HepG2 (cell line): ENCODE results near the gene TUBB4A. TPM values are rescaled to one million over a fixed set of nuclear protein-coding genes. Genes with fewer than 3 reads are reported as not detected.

Experiments used
- ATAD3A ChIP-seq: sonication (generic); formaldehyde crosslinking; IDR thresholded peaks from 2 replicates; pipeline ENCODE4 v1.4.0; 2020; ENCODE audit warnings: missing genetic modification reagents
- ELF4 ChIP-seq: sonication (generic); formaldehyde crosslinking; IDR thresholded peaks from 2 replicates; pipeline ENCODE4 v1.5.0; 2020; ENCODE audit warnings: missing genetic modification reagents, mild to moderate bottlenecking, moderate library complexity, borderline replicate concordance
- FLYWCH1 ChIP-seq: sonication (generic); formaldehyde crosslinking; IDR thresholded peaks from 2 replicates; pipeline ENCODE4 v1.8.1; 2023; ENCODE audit warnings: mild to moderate bottlenecking, missing genetic modification reagents
- GZF1 ChIP-seq: sonication (generic); formaldehyde crosslinking; IDR thresholded peaks from 2 replicates; pipeline ENCODE4 v1.5.1; 2020; ENCODE audit warnings: mild to moderate bottlenecking, missing genetic modification reagents
- HMG20A ChIP-seq: IDR thresholded peaks from 2 replicates; pipeline ENCODE4 v1.6.1; 2016; ENCODE audit warnings: borderline replicate concordance
- PAWR ChIP-seq: sonication (generic); formaldehyde crosslinking; IDR thresholded peaks from 2 replicates; pipeline ENCODE4 v1.4.0; 2020; ENCODE audit warnings: missing genetic modification reagents, mild to moderate bottlenecking, borderline replicate concordance
- PITX1 ChIP-seq: sonication (generic); formaldehyde crosslinking; IDR thresholded peaks from 2 replicates; pipeline ENCODE4 v1.5.1; 2020; ENCODE audit warnings: mild to moderate bottlenecking, missing genetic modification reagents
- RXRB ChIP-seq: IDR thresholded peaks from 2 replicates; pipeline ENCODE4 v1.6.1; 2016; ENCODE audit warnings: borderline replicate concordance, missing genetic modification reagents, missing compliant biosample characterization
- TCF7L2 ChIP-seq: IDR thresholded peaks from 2 replicates; pipeline ENCODE4 v1.6.1; 2011; ENCODE audit warnings: mild to moderate bottlenecking, low read depth, low read length, moderate library complexity
- ZNF160 ChIP-seq: sonication (generic); formaldehyde crosslinking; IDR thresholded peaks from 2 replicates; pipeline ENCODE4 v1.8.0; 2022; ENCODE audit warnings: mild to moderate bottlenecking, inconsistent platforms, missing genetic modification reagents
- ZNF296 ChIP-seq: sonication (generic); formaldehyde crosslinking; conservative IDR thresholded peaks from 2 replicates; pipeline ENCODE4 v1.5.0; 2020; ENCODE audit warnings: mild to moderate bottlenecking, missing genetic modification reagents
- ZNF713 ChIP-seq: sonication (generic); formaldehyde crosslinking; IDR thresholded peaks from 2 replicates; pipeline ENCODE4 v1.4.0; 2020; ENCODE audit warnings: mild to moderate bottlenecking, missing genetic modification reagents
- ZNF775 ChIP-seq: sonication (generic); formaldehyde crosslinking; IDR thresholded peaks from 2 replicates; pipeline ENCODE4 v1.4.0; 2020; ENCODE audit warnings: missing genetic modification reagents, mild to moderate bottlenecking, moderate library complexity, borderline replicate concordance
- ZSCAN30 ChIP-seq: sonication (generic); formaldehyde crosslinking; IDR thresholded peaks from 2 replicates; pipeline ENCODE4 v1.5.0; 2020; ENCODE audit warnings: mild to moderate bottlenecking, missing genetic modification reagents
- polyA plus RNA-seq, 8 experiments: library from polyadenylated mRNA; depleted of rRNA in 3 of 8; stranded (reverse) in 7 of 8; unstranded in 1 of 8; fragments of >200 nt; fragmentation: Illumina TruSeq in 4 of 8; extraction: Trizol in 4 of 8; gene quantifications; 2 replicates each; pipeline versions ENCODE4 v1.2.1 to v1.2.3, GENCODE V29; 2011 to 2016; ENCODE audit warnings: low read depth in 4 of 8, missing spikeins in 1 of 8, mixed read lengths in 1 of 8; ENCODE audit not compliant: insufficient read depth in 1 of 8
- total RNA-seq, 5 experiments: library from RNA; depleted of rRNA; stranded (reverse); fragments of >200 nt; fragmentation: Illumina TruSeq; extraction: Trizol; gene quantifications; 2 replicates each; pipeline ENCODE4 v1.2.3, GENCODE V29; 2016; ENCODE audit warnings: low read depth in 1 of 5
- TF ChIP-seq, protein P1 (sequence below): sonication (generic); IDR thresholded peaks from 2 replicates; pipeline ENCODE4 v1.6.1; 2016; ENCODE audit warnings: low read depth, borderline replicate concordance
- TF ChIP-seq, protein P2 (sequence below): sonication (generic); formaldehyde crosslinking; IDR thresholded peaks from 2 replicates; pipeline ENCODE4 v1.5.0; 2020; ENCODE audit warnings: missing genetic modification reagents, mild to moderate bottlenecking, borderline replicate concordance
- TF ChIP-seq, protein P3 (sequence below): sonication (generic); formaldehyde crosslinking; IDR thresholded peaks from 2 replicates; pipeline ENCODE4 v1.8.1; 2023; ENCODE audit warnings: mild to moderate bottlenecking, missing genetic modification reagents
- TF ChIP-seq, protein P4 (sequence below): sonication (generic); formaldehyde crosslinking; IDR thresholded peaks from 2 replicates; pipeline ENCODE4 v1.4.0; 2020; ENCODE audit warnings: missing genetic modification reagents, borderline replicate concordance
- TF ChIP-seq, protein P5 (sequence below): sonication (generic); formaldehyde crosslinking; IDR thresholded peaks from 2 replicates; pipeline ENCODE4 v1.4.0; 2020; ENCODE audit warnings: missing genetic modification reagents
- TF ChIP-seq, protein P6 (sequence below): sonication (generic); formaldehyde crosslinking; IDR thresholded peaks from 2 replicates; pipeline ENCODE4 v1.8.0; 2023; ENCODE audit warnings: mild to moderate bottlenecking, missing genetic modification reagents
- TF ChIP-seq, protein P7 (sequence below): sonication (generic); formaldehyde crosslinking; IDR thresholded peaks from 2 replicates; pipeline ENCODE4 v1.4.0; 2020; ENCODE audit warnings: mild to moderate bottlenecking, missing genetic modification reagents

The TUBB4A gene
- total and polyA plus RNA-seq, 2 of the 13 experiments (the other 11 are each of a cell fraction or from before 2014, with no cell fraction given), result not detected

DNA sequence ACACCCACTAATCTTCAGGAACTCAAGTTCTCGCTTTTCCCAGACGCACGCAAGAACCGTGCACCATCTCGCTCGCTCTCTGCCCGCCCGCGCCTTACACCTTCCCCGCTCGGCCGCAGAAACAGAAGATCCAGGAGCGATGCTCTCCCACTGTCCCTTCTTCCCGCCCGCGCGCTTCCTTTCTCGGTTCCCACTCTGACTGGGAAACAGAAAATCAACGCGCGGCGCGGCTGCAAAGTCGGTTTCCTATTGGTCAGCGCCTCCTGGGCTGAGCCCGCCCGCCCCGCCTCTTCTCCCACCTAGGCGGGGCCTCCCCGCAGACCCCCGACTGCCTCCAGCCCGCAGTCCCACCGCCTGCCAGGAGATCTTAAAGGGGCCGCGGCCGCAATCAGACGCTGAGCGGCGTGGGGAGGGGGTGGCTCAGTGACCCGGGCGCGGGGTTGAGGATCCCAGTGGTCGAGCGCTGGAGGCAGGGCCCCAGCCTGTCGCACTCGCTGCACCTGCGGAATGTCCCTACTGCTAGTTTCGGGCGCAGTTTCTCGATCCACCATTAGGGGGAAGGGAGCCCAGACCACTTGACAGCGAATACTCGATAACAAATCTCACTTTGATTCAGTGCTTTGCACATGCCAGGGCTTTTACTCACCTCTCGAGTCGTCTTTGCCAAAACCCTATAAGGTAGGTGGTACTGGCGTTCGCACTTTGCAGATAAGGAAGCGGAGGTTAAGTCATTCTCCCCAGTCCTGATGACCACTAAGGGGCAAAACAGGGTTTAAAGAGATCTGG is 41.8 kb downstream of the TUBB4A start (continued):
- TF ChIP-seq, protein P1, sequence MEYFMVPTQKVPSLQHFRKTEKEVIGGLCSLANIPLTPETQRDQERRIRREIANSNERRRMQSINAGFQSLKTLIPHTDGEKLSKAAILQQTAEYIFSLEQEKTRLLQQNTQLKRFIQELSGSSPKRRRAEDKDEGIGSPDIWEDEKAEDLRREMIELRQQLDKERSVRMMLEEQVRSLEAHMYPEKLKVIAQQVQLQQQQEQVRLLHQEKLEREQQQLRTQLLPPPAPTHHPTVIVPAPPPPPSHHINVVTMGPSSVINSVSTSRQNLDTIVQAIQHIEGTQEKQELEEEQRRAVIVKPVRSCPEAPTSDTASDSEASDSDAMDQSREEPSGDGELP, result no peak
- TF ChIP-seq RXRB (CRISPR knock-in tag) (peak; percentile 61), HMG20A (CRISPR knock-in tag) (no peak), PITX1 (CRISPR knock-in tag) (no peak; the same call in 1 of the 2 replicates), FLYWCH1 (no peak), ZNF775 (CRISPR knock-in tag) (0 out of 2 replicates have a peak, but pooled peaks have one; percentile 69), ZSCAN30 (CRISPR knock-in tag) (no peak), GZF1 (CRISPR knock-in tag) (no peak), ELF4 (no peak), ZNF296 (CRISPR knock-in tag) (no peak), ZNF160 (CRISPR knock-in tag) (no peak), PAWR (CRISPR knock-in tag) (no peak), TCF7L2 (no peak), ZNF713 (CRISPR knock-in tag) (no peak), ATAD3A (no peak)
- TF ChIP-seq, protein P2, sequence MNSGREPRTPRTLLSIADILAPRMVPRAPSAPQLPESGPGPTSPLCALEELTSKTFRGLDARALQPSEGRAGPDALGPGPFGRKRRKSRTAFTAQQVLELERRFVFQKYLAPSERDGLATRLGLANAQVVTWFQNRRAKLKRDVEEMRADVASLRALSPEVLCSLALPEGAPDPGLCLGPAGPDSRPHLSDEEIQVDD (CRISPR knock-in tag), result no peak
- TF ChIP-seq, protein P3, sequence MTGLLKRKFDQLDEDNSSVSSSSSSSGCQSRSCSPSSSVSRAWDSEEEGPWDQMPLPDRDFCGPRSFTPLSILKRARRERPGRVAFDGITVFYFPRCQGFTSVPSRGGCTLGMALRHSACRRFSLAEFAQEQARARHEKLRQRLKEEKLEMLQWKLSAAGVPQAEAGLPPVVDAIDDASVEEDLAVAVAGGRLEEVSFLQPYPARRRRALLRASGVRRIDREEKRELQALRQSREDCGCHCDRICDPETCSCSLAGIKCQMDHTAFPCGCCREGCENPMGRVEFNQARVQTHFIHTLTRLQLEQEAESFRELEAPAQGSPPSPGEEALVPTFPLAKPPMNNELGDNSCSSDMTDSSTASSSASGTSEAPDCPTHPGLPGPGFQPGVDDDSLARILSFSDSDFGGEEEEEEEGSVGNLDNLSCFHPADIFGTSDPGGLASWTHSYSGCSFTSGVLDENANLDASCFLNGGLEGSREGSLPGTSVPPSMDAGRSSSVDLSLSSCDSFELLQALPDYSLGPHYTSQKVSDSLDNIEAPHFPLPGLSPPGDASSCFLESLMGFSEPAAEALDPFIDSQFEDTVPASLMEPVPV (CRISPR knock-in tag), result 0 out of 2 replicates have a peak, but pooled peaks have one; percentile 61
- TF ChIP-seq, protein P4, sequence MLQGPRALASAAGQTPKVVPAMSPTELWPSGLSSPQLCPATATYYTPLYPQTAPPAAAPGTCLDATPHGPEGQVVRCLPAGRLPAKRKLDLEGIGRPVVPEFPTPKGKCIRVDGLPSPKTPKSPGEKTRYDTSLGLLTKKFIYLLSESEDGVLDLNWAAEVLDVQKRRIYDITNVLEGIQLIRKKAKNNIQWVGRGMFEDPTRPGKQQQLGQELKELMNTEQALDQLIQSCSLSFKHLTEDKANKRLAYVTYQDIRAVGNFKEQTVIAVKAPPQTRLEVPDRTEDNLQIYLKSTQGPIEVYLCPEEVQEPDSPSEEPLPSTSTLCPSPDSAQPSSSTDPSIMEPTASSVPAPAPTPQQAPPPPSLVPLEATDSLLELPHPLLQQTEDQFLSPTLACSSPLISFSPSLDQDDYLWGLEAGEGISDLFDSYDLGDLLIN, result no peak
- TF ChIP-seq, protein P5, sequence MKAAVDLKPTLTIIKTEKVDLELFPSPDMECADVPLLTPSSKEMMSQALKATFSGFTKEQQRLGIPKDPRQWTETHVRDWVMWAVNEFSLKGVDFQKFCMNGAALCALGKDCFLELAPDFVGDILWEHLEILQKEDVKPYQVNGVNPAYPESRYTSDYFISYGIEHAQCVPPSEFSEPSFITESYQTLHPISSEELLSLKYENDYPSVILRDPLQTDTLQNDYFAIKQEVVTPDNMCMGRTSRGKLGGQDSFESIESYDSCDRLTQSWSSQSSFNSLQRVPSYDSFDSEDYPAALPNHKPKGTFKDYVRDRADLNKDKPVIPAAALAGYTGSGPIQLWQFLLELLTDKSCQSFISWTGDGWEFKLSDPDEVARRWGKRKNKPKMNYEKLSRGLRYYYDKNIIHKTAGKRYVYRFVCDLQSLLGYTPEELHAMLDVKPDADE (CRISPR knock-in tag), result no peak
- TF ChIP-seq, protein P6, sequence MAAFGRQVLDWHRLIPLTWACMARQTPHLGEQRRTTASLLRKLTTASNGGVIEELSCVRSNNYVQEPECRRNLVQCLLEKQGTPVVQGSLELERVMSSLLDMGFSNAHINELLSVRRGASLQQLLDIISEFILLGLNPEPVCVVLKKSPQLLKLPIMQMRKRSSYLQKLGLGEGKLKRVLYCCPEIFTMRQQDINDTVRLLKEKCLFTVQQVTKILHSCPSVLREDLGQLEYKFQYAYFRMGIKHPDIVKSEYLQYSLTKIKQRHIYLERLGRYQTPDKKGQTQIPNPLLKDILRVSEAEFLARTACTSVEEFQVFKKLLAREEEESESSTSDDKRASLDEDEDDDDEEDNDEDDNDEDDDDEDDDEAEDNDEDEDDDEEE (CRISPR knock-in tag), result no peak
- TF ChIP-seq, protein P7, sequence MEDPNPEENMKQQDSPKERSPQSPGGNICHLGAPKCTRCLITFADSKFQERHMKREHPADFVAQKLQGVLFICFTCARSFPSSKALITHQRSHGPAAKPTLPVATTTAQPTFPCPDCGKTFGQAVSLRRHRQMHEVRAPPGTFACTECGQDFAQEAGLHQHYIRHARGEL (CRISPR knock-in tag), result no peak
